H1 (cell line): ENCODE measurements around the gene DHFR2. TPM values are rescaled to one million over a fixed set of nuclear protein-coding genes. Genes with fewer than 3 reads are reported as not detected.

Experiments used
- CTCF ChIA-PET: fragments of 300-600 bp; sonication (Branson Sonifier 250); formaldehyde crosslinking; loops from one replicate; lab custom pipeline; 2021; ENCODE audit not compliant: partially characterized antibody; lab: Charles Lee
- POLR2A ChIA-PET: fragments of 300-600 bp; sonication (Branson Sonifier 250); formaldehyde crosslinking; loops from one replicate; lab custom pipeline; 2021; ENCODE audit warnings: inconsistent platforms; ENCODE audit not compliant: partially characterized antibody; lab: Charles Lee
- DNase-seq, 2 experiments: peaks; one replicate each; pipeline versions ENCODE4 v3.0.0 to v3.0.0-alpha.2; 2010 to 2022; ENCODE audit warnings: low spot score in 2 of 2, low read depth in 1 of 2, mixed read lengths in 1 of 2
- FAIRE-seq: peaks from 2 replicates; lab custom pipeline; 2011; peaks lifted over from hg19 to GRCh38; lab: Jason Lieb, UNC
- H2AFZ ChIP-seq: 2 replicates; pipeline ENCODE4 v1.8.1; 2012; ENCODE audit warnings: low read length, inconsistent platforms
- H2AK5ac ChIP-seq: 2 replicates; pipeline ENCODE4 v1.6.1; 2013; ENCODE audit warnings: low read depth, low read length
- H2BK120ac ChIP-seq: replicated peaks from 2 replicates; pipeline ENCODE3; 2013; ENCODE audit warnings: low read depth, low read length, inconsistent platforms
- H2BK12ac ChIP-seq: 2 replicates; pipeline ENCODE4 v1.6.1; 2013; ENCODE audit warnings: low read depth, low read length
- H2BK15ac ChIP-seq: 2 replicates; pipeline ENCODE4 v1.6.1; 2013; ENCODE audit warnings: low read length
- H2BK20ac ChIP-seq: 2 replicates; pipeline ENCODE4 v1.6.1; 2013; ENCODE audit warnings: low read length
- H2BK5ac ChIP-seq: 2 replicates; pipeline ENCODE4 v1.6.1; 2013; ENCODE audit warnings: low read depth, low read length
- H3K14ac ChIP-seq: 2 replicates; pipeline ENCODE4 v1.6.1; 2013; ENCODE audit warnings: inconsistent platforms; ENCODE audit not compliant: insufficient read length
- H3K18ac ChIP-seq: 2 replicates; pipeline ENCODE4 v1.6.1; 2013; ENCODE audit warnings: low read length; ENCODE audit errors: extremely low read depth
- H3K23ac ChIP-seq: 2 replicates; pipeline ENCODE4 v1.6.1; 2013; ENCODE audit warnings: inconsistent platforms; ENCODE audit not compliant: insufficient read length
- H3K23me2 ChIP-seq: 2 replicates; pipeline ENCODE4 v1.6.1; 2013; ENCODE audit warnings: low read depth, low read length
- H3K27ac ChIP-seq: 2 replicates; pipeline ENCODE4 v1.6.1; 2011; ENCODE audit warnings: low read depth, low read length, inconsistent platforms
- H3K27me3 ChIP-seq, 4 experiments: replicated peaks in 1 of 4; 1 replicate in 1 of 4; 2 replicates in 3 of 4; pipeline versions ENCODE4 v1.6.1 to v1.8.1; 2011 to 2013; ENCODE audit warnings: low read length in 3 of 4, mild to moderate bottlenecking in 3 of 4, inconsistent platforms in 2 of 4, mixed read lengths in 2 of 4, moderate library complexity in 1 of 4; ENCODE audit not compliant: control insufficient read depth in 3 of 4, insufficient read depth in 3 of 4; ENCODE audit errors: extremely low read depth in 1 of 4
- H3K36me3 ChIP-seq, 4 experiments: 2 replicates each; pipeline versions ENCODE4 v1.6.1 to v1.8.1; 2011 to 2013; ENCODE audit warnings: mild to moderate bottlenecking in 4 of 4, low read length in 3 of 4, moderate library complexity in 2 of 4, control low read depth in 1 of 4, inconsistent platforms in 1 of 4; ENCODE audit not compliant: insufficient read depth in 4 of 4, control insufficient read depth in 2 of 4
- H3K4ac ChIP-seq: replicated peaks from 2 replicates; pipeline ENCODE3; 2013; ENCODE audit warnings: low read length, low read depth, mixed read lengths, inconsistent platforms; ENCODE audit not compliant: insufficient read length
- H3K4me1 ChIP-seq, 4 experiments: replicated peaks in 1 of 4; 1 replicate in 1 of 4; 2 replicates in 3 of 4; pipeline versions ENCODE4 v1.6.1 to v1.8.1; 2011 to 2013; ENCODE audit warnings: low read length in 3 of 4, inconsistent platforms in 2 of 4, mixed read lengths in 1 of 4; ENCODE audit not compliant: insufficient read depth in 4 of 4, control insufficient read depth in 3 of 4
- H3K4me2 ChIP-seq, 2 experiments: 2 replicates each; pipeline versions ENCODE4 v1.6.1 to v1.8.1; 2011 to 2013; ENCODE audit warnings: low read depth in 2 of 2, low read length in 2 of 2, control low read depth in 1 of 2, inconsistent platforms in 1 of 2, mild to moderate bottlenecking in 1 of 2; ENCODE audit not compliant: insufficient read depth in 1 of 2
- H3K4me3 ChIP-seq, 4 experiments: fragments of 200-600, 300-600 bp in 1 of 4; sonication (generic), shearing (Covaris generic), sonication (Bioruptor Twin) in 1 of 4; 2 replicates each; pipeline versions ENCODE4 v1.5.1 to v1.8.1; 2011 to 2016; ENCODE audit warnings: low read length in 4 of 4, low read depth in 3 of 4, control low read depth in 2 of 4, inconsistent platforms in 2 of 4, mild to moderate bottlenecking in 2 of 4, mixed read lengths in 1 of 4, moderate library complexity in 1 of 4; ENCODE audit not compliant: insufficient read depth in 2 of 4; ENCODE audit errors: extremely low read depth in 1 of 4
- H3K56ac ChIP-seq: replicated peaks from 2 replicates; pipeline ENCODE3; 2013; ENCODE audit warnings: low read depth, mild to moderate bottlenecking, mixed read lengths, low read length, inconsistent platforms; ENCODE audit not compliant: insufficient read length
- H3K79me1 ChIP-seq: 2 replicates; pipeline ENCODE4 v1.6.1; 2013; ENCODE audit warnings: low read depth, low read length, control low read depth
- H3K79me2 ChIP-seq, 2 experiments: 2 replicates each; pipeline versions ENCODE4 v1.6.1 to v1.8.1; 2012 to 2013; ENCODE audit warnings: low read length in 2 of 2, mild to moderate bottlenecking in 2 of 2, inconsistent platforms in 1 of 2; ENCODE audit not compliant: insufficient read depth in 2 of 2, control insufficient read depth in 1 of 2
- H3K9ac ChIP-seq, 4 experiments: replicated peaks in 1 of 4; 1 replicate in 1 of 4; 2 replicates in 3 of 4; pipeline versions ENCODE4 v1.6.1 to v1.8.1; 2011 to 2013; ENCODE audit warnings: low read depth in 3 of 4, low read length in 3 of 4, control low read depth in 2 of 4, mild to moderate bottlenecking in 2 of 4, moderate library complexity in 2 of 4, inconsistent platforms in 1 of 4; ENCODE audit errors: extremely low read depth in 1 of 4
- H3K9me3 ChIP-seq, 2 experiments: 2 replicates each; pipeline versions ENCODE4 v1.6.1 to v1.8.1; 2012 to 2013; ENCODE audit warnings: mild to moderate bottlenecking in 2 of 2, moderate library complexity in 2 of 2, control low read depth in 1 of 2, inconsistent platforms in 1 of 2, low read depth in 1 of 2, low read length in 1 of 2, mixed read lengths in 1 of 2; ENCODE audit not compliant: insufficient read depth in 2 of 2
- H4K20me1 ChIP-seq, 2 experiments: replicated peaks in 1 of 2; 2 replicates each; pipeline versions ENCODE3 to v1.8.1; 2011 to 2013; ENCODE audit warnings: inconsistent platforms in 2 of 2, low read length in 2 of 2, mild to moderate bottlenecking in 1 of 2; ENCODE audit not compliant: insufficient read depth in 2 of 2, control insufficient read depth in 1 of 2
- H4K5ac ChIP-seq: 2 replicates; pipeline ENCODE4 v1.6.1; 2013; ENCODE audit warnings: low read length, low read depth, mixed read lengths, inconsistent platforms; ENCODE audit not compliant: insufficient read length
- H4K8ac ChIP-seq: 2 replicates; pipeline ENCODE4 v1.8.0; 2013; ENCODE audit warnings: mild to moderate bottlenecking, moderate library complexity, low read length, inconsistent platforms; ENCODE audit not compliant: insufficient read depth; ENCODE audit errors: extremely low read depth
- H4K91ac ChIP-seq: replicated peaks from 2 replicates; pipeline ENCODE3; 2013; ENCODE audit warnings: low read length, mixed read lengths, inconsistent platforms; ENCODE audit not compliant: insufficient read length
- E2F6 ChIP-seq: IDR thresholded peaks from 2 replicates; pipeline ENCODE4 v1.6.1; 2012; ENCODE audit warnings: inconsistent platforms
- EGR1 ChIP-seq: IDR thresholded peaks from 2 replicates; pipeline ENCODE4 v1.6.1; 2011; ENCODE audit warnings: low read depth, low read length, borderline replicate concordance
- GABPA ChIP-seq: IDR thresholded peaks from 2 replicates; pipeline ENCODE4 v1.6.1; 2011; ENCODE audit warnings: mild to moderate bottlenecking, low read length, moderate library complexity, borderline replicate concordance; ENCODE audit not compliant: insufficient read depth
- JUND ChIP-seq: IDR thresholded peaks from 2 replicates; pipeline ENCODE4 v1.6.1; 2011; ENCODE audit warnings: mild to moderate bottlenecking, improper control_type of control experiment, low read length
- NANOG ChIP-seq: IDR thresholded peaks from 2 replicates; pipeline ENCODE4 v1.6.1; 2011; ENCODE audit warnings: low read length, low read depth, mild to moderate bottlenecking, inconsistent platforms; ENCODE audit not compliant: insufficient read depth, poor library complexity, severe bottlenecking
- RAD21 ChIP-seq, 2 experiments: IDR thresholded peaks in 1 of 2; conservative IDR thresholded peaks in 1 of 2; 2 replicates each; pipeline ENCODE4 v1.6.1; 2011; ENCODE audit warnings: low read depth in 2 of 2, low read length in 2 of 2, improper control_type of control experiment in 1 of 2, inconsistent platforms in 1 of 2, mild to moderate bottlenecking in 1 of 2, moderate library complexity in 1 of 2
- RBBP5 ChIP-seq: IDR thresholded peaks from 2 replicates; pipeline ENCODE4 v1.7.1; 2012; ENCODE audit warnings: low read depth, mild to moderate bottlenecking, inconsistent platforms, low read length, moderate library complexity, borderline replicate concordance
- TEAD4 ChIP-seq: IDR thresholded peaks from 2 replicates; pipeline ENCODE4 v1.6.1; 2012; ENCODE audit warnings: low read depth, low read length, inconsistent platforms, mixed read lengths
- WGBS, 2 experiments: shearing (Covaris generic) in 1 of 2; methylation state at CpG; one replicate each; pipeline versions ENCODE4 v1.1.6 to v1.1.7; 2013 to 2015; ENCODE audit warnings: low lambda C conversion rate in 2 of 2, mixed read lengths in 2 of 2, inconsistent platforms in 1 of 2, low coverage in 1 of 2, missing lambda C conversion rate in 1 of 2; ENCODE audit not compliant: insufficient replicate concordance in 2 of 2, insufficient coverage in 1 of 2, insufficient read length in 1 of 2; ENCODE audit errors: extremely low coverage in 1 of 2, missing lambda C conversion rate in 1 of 2; 5-methylcytosine and 5-hydroxymethylcytosine counted together
- polyA plus RNA-seq, 7 experiments: library from polyadenylated mRNA; depleted of rRNA in 3 of 7; stranded (reverse) in 5 of 7; unstranded in 2 of 7; fragments of >200 nt in 5 of 7; fragments of 200-250 nt in 2 of 7; gene quantifications; 1 replicate in 5 of 7; 2 replicates in 1 of 7; 4 replicates in 1 of 7; pipeline versions ENCODE4 v1.2.1 to v1.2.3, GENCODE V29; 2011 to 2013; ENCODE audit warnings: missing spikeins in 2 of 7, mixed read lengths in 2 of 7
- total RNA-seq: library from RNA; stranded (reverse); fragmentation: NEBNext Ultra II Directional; extraction: Animal tissue kit (Norgen Biotek cat#: 25700); gene quantifications from 2 replicates; pipeline ENCODE4 v1.2.1, GENCODE V29; 2021

DHFR2 gene
- total and polyA plus RNA-seq, 2 of the 8 experiments (the other 6 are each of a cell fraction or from before 2014, with no cell fraction given), result 0.59 to 2.6 TPM

- no peaks in the 10 kb centered on the region for H3K27me3 ChIP-seq
- H3K4me3 ChIP-seq, result no peak overlapping the region
- H3K23ac ChIP-seq, result no peak overlapping the region
- H2BK5ac ChIP-seq, result no peak overlapping the region
- ChIA-PET POLR2A (no interaction called here), CTCF (interaction anchor here (1.7 kb wide), 1 partner anchor 12 kb away, joined by 9 read pairs; no protein-coding TSS in a partner anchor)
- H3K4me1 ChIP-seq, result no peaks in the 10 kb centered on the region; a peak in 1 of 7 replicates
- no peaks in the 10 kb centered on the region for H3K79me1 ChIP-seq
- no peak overlapping the region for H2BK120ac ChIP-seq
- H3K23me2 ChIP-seq, result no peaks in the 10 kb centered on the region
- no peak for FAIRE-seq
- no peak overlapping the region for H3K9ac ChIP-seq
- no peak overlapping the region for H4K8ac ChIP-seq
- no peak for DNase-seq
- TF ChIP-seq GABPA, result no peak
- TF ChIP-seq TEAD4, result no peak
- no peak for TF ChIP-seq RBBP5
- TF ChIP-seq JUND, result no peak
- TF ChIP-seq RAD21 (IDR thresholded peaks at IDR 0.05 in 1 of 2, conservative IDR thresholded peaks at IDR 0.05 in 1 of 2; ENCODE audit: low read depth in 2 of 2, low read length in 2 of 2), result no peak
- no peak for TF ChIP-seq EGR1
- TF ChIP-seq E2F6, result no peak
- no peak for TF ChIP-seq NANOG
- H4K91ac ChIP-seq, result no peak overlapping the region
- H2BK12ac ChIP-seq, result no peak overlapping the region
- H3K36me3 ChIP-seq, result no peaks in the 10 kb centered on the region
- peaks cover 0 to 1% of the 10 kb centered on the region in 2 experiments for H4K20me1 ChIP-seq
- H3K56ac ChIP-seq, result no peak overlapping the region
- H3K9me3 ChIP-seq, result no peaks in the 10 kb centered on the region
- no peak overlapping the region for H2AFZ ChIP-seq
- 87% methylated on average over 5 of the region's 5 CpGs; no CpG with 5 or more reads in 1 of the 2 experiments for WGBS, 2 experiments
- no peak overlapping the region for H4K5ac ChIP-seq
- H2AK5ac ChIP-seq, result no peak overlapping the region
- no peak overlapping the region for H3K27ac ChIP-seq
- no peak overlapping the region for H2BK15ac ChIP-seq
- H3K14ac ChIP-seq, result no peak overlapping the region
- no peak overlapping the region for H3K4ac ChIP-seq
- no peaks in the 10 kb centered on the region for H3K79me2 ChIP-seq
- H2BK20ac ChIP-seq, result no peak overlapping the region
- no peak overlapping the region for H3K18ac ChIP-seq
- no peak overlapping the region for H3K4me2 ChIP-seq
Measured at GRCh38 chr3:94081884-94082283, 19.2 kb upstream of the DHFR2 start.
